ENCODE data around the gene CDC14A.
"Not testable (repeated sequence)": the region's sequence is repeated elsewhere in the genome, so short reads cannot be mapped to it uniquely, and the experiment has no call there.

Gene CDC14A

DNA sequence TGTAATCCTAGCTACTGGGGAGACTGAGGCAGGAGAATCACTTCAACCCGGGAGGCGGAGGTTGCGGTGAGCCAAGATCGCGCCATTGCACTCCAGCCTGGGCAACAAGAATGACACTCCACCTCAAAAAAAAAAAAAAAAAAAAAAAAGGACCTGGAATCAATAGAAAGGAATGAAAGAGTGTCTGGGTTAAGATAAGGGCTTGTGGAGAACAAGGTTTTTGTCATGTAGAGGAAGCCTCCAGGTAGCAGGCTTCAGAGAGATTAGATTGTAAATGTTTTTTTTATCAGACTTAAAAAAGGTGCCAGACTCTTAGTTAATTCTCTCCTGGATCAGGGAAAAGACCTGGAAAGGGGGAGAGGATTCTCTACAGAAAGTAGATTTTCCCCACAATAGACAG, 14.4 kb upstream of the CDC14A start:
- DNase-seq (ENCODE audit: low read depth), result not testable (repeated sequence)

DNA sequence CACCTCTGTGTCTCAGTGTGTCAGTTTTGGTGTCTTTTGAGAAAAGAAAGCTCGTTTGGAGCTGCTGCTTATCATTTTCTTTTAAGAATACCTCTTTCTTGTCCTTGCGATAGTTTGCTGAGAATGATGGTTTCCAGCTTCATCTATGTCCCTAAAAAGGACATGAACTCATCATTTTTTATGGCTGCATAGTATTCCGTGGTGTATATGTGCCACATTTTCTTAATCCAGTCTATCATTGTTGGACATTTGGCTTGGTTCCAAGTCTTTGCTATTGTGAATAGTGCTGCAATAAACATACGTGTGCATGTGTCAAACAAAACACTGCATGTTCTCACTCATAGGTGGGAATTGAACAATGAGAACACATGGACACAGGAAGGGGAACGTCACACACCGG, 12.6 kb upstream of the CDC14A start:
- not testable (repeated sequence) for DNase-seq (ENCODE audit: low read depth)

DNA sequence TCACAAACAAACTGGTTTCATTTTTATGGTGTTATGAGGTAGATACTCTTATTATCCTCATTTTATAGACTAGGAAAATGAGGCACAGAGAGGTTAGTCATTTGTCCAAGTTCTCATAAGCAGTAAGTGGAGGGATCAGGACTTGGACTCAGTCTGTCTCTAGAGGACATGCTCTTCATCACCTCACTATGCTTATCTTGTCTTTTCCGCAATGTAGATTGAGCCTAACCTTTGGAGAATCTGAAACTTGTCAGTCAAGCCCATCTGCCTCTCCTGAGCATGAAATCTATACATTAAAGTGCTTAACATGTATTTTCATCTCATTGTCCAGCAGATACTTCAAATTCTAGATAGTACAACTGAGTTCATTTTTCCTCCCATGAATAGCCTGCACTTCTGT, 11.8 kb upstream of the CDC14A start:
- no peak for DNase-seq (ENCODE audit: low read depth)

DNA sequence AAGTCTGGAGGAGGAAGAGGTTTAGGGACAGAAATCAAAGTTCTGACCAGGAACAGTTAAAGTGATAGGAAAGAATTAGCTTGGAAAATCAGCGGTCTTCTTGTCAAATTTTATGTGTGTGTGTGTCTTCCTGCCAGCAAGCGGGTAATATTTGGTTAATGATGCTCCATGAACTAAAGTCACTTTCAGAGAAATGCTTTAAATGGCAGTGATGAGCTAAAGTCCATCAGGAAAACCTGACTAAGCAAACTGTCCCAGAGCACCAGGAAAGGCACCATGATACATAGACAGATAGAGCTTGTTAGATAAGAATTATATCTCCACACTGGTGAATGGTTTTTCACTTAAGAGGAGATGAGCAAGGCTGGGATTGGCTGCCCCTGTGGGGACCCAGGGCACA, 10.0 kb upstream of the CDC14A start:
- no peak for DNase-seq (ENCODE audit: low read depth)

DNA sequence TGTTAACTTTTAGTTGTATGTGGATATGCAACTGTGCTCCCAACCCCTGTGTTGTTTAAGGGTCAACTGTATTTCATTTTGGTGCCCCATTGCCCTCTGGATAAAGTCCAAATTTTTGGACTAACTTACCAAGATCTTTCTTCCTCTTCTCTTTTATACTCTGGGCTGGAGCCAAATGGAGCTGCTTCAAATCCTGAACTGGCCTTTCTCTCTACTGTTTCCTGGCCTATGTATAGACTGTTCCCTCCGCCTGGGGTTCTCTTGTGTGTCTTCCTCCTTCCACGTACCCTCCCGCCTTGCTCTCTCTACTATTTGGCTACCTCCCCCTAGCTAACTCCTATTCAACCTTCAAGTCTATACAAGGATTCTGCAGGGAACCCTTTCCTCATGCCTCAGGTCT, 8.4 kb upstream of the CDC14A start:
- no peak for DNase-seq (ENCODE audit: low read depth)

DNA sequence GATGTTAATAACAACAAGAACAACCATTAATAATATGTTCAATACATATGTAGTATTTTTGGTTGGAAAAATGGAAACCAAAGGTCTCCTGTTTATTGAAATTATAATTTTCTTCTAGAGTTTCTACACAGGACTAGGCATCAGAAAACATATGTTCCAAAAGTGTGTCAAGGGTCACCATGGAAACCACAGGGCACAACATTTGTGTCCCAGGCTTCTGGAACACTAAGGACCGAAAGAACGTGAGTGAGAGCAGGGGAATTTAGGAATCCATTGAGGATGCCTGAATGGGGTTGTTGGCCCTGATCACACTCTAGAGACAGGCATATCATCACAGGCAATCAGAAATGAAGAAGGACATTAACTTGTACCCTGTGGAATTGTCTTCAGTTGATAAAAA, 7.5 kb upstream of the CDC14A start:
- DNase-seq (ENCODE audit: low read depth), result no peak

DNA sequence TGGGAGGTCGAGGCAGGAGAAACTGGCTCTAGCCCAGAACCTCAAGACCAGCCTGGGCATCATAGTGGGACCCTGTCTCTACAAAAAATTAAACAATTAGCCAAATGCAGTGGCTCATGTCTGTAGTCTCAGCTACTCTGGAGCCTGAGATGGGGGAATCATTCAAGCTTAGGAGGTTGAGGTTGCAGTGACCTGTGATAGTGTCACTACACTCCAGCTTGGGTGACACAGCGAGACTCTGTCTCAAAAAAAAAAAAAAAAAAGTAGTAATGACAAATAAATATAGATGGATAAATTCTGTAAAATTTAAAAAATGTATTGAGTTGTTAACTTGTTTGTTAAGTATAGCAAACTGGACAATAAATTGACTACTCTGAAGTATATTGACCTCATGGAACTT, 5.9 kb upstream of the CDC14A start:
- no peak for DNase-seq (ENCODE audit: low read depth)

DNA sequence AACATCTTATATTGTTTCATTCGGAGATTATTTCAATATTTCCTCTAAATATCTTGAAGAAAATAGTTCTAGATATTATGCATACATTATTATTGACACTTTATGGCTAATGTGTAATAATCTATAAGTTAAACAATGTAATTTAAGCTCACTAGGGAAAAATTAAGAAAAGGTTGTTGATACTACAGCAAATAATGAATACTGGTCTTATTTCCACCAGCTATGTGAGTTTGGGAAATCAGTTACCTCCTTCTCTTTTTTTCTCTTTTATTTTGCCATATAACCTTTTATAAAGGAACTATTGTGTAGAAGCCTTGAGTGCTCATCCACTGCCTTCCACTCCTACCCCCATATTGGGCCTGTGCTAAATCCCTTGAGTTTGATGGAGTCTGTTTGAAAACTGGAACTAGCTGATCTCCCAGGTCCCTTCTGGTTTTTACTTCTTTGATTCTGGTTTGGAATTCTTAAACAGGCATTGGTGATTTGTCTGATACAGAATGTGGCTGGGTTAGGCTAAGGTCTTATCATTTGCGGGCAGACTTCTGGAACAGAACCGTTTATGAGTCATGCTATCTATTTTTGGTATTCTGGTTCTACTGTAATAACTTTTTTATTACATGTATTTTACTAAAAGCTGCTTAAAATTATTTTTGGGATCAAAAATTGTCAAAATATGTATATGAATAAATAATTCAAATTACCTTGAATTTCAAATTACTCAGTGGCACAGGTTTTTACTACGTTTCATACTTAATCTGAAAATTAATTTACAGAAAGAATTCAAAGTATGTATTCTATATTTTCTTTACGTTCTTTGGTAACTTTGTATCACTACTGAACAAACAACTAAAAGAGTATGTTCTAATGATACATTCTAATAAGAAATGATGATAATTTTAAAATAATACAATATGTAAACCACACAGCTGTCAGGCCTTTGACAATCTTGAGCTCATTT, 5.0 kb upstream of the CDC14A start:
- no peak for DNase-seq (ENCODE audit: low read depth)

DNA sequence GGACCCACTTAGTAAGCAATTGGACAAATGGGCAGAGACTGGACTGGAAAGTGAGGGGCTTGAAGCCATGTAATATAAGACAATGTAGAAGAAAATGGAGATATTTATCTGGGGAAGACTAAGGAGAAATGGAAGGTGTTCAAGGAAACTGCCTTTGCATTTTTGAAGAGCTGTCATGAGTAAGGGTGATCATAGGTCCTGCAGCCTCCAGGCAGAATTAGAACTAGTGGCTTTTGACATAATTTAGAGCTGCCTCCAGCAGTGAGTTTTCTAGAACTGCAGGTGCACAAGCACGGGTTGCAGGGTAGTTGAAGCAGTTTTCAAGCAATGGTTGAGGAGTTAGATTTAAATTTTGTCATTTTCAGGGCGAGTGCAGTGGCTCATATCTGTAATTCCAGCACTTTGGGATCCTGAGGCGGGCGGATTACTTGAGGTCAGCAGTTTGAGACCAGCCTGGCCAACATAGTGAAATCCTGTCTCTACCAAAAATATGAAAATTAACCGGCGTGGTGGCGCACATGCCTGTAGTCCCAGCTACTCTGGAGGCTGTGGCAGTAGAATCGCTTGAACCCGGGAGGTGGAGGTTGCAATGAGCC, 3.7 kb upstream of the CDC14A start:
- DNase-seq (ENCODE audit: low read depth), result no peak

DNA sequence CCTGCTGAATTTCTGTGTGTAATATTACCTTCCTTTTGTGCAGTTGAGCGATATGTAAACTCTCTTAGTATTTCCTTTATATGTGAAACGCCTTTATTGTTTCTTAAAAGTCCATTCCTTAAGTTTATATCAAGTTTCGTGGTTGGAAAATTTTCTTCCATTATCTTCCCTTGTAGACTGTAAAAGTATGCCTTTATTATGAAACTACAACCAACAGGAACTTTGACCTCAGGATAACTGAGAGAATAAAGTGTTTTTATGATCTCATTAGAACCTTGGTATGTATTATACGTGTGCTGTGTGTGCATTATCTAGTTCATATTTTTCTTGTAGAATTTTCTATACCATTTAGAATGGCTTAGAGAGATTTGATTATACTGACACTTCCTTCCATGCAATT, 3.1 kb upstream of the CDC14A start:
- no peak for DNase-seq (ENCODE audit: low read depth)

DNA sequence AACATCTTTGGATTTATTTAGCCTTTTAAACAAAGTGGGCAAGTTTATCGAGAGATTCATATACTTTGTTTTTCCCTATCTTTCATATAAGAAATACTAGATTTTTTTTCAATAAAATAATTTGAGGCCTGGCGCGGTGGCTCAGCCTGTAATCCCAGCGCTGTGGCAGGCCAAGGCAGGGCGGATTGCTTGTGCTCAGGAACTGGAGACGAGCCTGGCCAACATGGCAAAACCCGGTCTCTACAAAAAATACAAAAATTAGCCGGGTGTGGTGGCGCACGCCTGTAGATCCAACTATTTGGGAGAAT, 1.6 kb upstream of the CDC14A start:
- DNase-seq (ENCODE audit: low read depth), result no peak

DNA sequence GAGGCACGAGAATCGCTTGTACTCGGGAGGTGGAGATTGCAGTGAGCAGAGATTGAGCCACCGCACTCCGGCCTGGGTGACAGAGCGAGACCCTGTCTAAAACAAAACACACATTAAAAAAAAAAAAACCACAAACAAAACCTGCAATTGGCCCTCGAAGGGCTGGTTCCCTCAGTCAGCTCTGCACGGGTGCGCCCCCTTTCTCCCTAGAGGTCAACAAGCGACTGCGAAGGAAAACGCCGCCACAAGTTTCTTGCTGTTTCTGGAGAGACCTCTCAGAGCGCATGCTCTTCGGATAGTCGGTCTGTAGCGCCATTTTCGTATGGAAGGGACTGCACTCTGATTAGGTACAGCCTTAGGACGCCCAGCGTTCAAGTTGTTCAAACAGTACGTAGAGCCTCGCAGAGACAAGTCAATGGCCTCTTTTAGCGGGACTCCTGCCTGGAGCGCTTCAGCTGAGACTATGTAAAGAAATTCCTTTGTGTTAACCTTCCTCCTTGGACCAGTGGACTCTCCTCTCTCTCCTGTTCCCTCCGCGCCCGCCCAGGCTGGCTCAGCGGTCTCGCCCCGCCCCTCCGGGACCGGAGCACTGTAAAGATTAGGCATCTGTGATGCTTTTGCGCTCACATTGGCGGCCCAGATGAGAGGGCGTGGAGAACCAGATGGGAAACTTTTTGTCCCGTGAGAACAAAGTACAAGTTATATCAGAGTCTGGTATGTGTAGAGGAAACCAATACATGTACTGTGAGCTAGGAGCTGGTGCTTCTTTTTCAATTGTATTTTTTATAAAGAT, 1.0 kb upstream of the CDC14A start:
- peak; percentile 79 for DNase-seq (ENCODE audit: low read depth)

DNA sequence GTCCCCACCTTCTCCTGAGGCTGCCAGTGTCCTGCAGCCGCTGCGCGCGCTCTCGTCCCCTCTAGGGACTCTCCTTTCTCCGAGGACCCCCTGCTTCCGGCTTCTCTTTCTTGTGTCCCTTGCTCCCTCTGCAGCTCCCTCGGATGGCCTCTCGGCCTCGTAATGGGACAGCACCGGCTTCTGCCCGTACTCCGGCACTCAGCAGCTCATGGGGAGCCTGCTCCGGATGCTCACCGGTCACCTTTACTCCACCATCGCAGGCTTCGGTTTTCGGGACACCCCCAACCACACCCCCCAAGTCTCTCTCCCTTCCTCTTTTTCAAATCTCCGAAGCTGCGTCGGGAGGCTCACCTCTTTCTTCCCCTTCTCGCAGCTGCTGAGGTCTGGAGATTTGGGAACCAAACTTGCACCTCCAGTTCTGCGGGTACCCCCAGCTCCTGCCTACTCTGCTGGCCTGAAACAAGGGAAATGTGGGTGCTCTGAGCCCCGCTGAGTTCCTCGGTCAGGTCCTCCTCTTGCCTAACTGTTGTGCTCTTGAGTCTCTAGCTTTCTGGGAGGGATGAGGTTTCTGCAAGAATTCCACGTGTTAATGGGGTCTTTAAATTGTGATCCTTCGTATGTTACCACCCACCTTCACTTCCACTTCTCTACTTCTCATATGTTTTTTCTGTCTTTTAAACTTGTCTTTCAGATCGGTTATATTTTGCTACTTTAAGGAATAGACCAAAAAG, 930 bp downstream of the CDC14A start:
- DNase-seq (ENCODE audit: low read depth), result no peak

DNA sequence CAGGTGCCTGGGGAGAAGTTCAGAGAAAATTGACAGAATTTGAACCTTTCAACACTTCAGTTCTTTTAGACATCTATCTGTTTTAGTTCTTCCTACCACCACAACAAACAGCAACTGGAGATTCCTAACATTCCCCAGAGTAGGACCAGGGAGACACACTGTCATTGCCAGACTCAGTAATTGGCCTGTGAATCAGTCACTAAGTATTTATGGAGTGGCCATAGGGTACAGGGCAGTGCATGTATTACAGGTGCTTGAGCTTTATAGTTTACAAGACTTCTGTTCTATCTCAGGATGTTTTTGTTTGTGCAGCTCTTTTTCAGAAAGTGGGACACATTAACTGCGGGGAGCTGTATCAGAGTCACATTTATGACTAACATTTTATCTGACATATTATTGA, 1.7 kb downstream of the CDC14A start:
- peak; percentile 49 for DNase-seq (ENCODE audit: low read depth)

DNA sequence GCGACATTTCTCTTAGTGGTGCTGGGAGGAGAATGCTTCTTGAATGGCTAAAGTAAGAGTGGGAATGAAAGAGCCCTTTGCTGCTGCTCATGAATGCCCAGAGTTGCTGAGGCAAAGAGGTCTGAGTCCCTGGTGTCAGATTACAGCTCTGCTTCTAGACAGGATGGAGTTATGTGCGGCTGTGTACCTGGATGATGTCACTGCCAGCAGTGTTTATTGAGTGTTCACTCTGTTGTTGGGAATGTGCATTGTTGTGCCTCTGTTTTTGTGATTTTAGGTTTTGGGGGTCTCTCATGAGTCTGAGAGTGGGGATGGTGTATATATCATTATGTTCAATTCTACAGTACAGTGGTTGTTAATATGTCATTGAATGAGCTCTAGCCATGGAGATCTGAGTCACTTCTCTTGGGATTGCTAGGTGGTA, 2.7 kb downstream of the CDC14A start:
- no peak for DNase-seq (ENCODE audit: low read depth)

DNA sequence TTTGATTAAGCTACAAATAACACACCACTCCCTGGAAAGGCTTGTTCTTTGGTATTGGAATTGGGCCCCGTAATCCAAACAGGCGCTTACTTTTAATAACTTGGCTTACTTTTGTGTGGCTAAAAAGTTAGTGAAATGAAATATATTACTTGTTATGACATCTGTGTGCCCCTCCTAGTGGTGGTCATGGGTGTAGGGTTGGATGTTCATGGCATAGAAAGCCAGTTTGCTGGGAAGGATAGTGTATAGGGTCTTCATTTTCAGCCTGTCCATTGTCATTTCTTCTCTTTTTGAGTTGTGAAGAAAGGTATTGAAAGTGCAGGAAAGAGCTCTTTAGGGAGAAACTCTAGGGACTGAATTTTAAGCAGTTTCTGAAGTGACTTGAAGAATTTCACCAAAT, 5.9 kb downstream of the CDC14A start:
- DNase-seq (ENCODE audit: low read depth), result no peak

DNA sequence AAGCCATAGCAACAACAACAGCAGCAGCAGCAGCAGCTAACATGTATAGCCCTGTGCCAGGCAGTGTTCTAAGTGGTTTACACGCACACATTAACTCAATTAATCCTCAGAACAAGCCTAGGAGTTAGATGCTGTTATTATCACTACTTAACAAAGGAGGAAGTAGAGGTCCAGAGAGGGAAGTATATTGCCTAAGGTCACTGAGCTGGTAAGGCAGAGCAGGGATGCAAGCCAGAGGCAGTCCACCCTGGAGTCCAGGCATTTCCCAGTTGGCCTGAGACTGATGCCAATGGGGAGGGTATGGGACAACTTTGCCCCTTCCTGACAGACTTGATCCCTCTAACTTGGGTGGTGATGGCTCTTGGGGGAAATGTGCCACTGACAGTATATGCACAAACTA, 6.8 kb downstream of the CDC14A start:
- no peak for DNase-seq (ENCODE audit: low read depth)

DNA sequence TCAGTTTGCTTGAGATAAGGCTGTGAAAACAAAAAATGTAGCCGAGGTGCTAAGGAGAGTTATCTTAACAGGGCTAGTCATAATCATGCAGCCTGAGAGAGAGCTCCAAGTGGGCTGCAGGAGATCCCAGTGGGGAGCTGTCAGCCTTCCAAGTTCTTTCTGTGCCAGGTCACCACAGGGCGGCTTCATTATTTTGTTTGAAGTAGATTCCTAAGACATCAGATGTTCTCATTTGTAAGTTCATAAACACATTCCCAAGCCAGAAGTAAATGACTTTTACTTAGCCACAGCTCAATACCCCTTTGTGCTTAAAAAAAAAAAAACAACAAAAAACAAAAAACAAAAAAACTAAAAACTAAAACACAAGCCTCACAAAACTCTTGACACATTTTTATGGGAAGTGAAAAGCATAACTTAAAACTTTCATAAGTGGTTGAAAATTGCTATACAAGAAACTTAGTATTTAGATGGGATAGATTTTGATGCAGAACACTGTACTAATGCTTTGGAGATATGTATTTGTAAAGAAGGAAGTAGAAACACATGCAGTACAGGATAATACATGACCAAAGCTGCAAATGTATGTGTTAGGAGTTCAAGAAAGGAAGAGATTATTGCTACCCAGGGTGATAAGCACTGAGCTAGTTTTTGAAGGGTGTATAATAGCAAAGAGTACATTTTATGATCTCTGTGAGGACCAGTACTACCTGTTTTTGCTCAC, 8.6 kb downstream of the CDC14A start:
- DNase-seq (ENCODE audit: low read depth), result no peak

DNA sequence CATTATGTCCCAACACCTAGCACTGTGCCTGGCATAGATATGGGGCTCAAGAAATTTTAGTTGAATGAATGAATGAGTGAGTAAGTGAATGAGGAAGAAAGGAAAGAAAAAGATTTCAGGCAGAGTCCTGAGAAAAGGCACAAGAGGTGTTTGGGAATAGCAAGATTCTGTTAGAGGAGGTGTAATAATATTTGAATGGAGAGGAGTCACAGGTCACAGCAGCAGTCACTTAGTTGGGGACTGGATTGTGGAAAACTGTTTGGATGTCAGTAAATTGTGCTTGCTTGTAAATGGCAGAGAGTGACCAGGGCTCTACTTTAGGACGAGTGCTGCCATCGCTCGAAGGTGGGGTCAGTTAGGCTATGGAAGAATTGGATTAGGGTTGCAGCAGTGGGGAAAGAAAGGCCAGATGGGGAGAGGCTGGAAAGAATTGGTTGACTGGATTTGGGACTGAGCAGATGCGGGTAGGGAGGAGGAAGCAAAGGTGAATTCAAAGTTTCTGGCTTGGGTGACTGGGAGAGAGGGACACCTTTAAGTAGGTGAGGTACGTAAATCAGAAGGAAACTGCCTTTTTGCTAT, 9.3 kb downstream of the CDC14A start:
- DNase-seq (ENCODE audit: low read depth), result no peak

DNA sequence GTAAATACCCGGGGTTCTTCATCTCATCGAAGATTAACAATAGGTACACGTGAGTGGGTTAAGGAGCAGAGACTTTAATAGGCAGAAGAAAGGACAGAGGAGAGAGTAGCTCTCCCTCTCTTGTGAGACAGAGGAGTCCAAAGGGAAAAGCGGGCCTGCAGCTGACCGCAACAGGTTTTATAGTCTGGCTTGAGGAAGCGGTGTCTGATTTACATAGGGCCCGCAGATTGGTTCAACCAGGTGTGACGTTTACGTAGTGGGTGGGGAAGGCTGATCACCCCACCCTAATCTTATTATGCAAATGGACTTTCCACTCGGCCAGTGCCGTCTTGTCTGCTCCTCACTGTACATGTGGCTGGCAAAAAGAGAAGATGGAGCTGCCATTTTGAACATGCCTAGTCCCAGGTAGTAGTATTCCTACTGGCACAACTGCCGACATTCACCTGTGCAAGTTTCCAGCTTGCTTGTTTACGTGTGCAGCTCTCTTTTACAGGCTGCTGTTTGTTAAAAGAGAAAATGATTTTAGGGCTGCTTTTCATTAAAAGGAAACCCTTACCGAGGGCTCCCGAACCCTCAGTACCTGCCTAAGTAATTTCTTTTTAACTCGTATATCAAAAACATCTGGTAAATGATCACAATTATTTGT, 10.6 kb downstream of the CDC14A start:
- DNase-seq (ENCODE audit: low read depth), result no peak

DNA sequence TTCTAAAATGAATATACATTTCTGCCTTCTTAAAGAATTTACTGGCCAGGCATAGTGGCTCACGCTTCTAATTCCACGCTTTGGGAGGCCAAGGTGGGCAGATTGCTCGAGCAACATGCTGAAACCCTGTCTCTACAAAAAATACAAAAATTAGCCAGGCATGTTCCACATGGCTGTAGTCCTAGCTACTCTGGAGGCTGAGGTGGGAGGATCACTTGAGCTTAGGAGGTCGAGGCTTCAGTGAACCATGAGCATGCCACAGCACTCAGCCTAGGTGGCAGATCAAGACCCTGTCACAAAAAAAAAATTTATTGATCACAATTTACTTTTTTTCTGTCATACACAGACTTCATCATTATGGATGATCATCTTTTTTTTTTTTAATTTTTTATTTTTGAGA, 11.5 kb downstream of the CDC14A start:
- DNase-seq (ENCODE audit: low read depth), result no peak

Measured in HS-27A (cell line).